ENCODE data around the gene ARHGAP15.

The ARHGAP15 gene

DNA sequence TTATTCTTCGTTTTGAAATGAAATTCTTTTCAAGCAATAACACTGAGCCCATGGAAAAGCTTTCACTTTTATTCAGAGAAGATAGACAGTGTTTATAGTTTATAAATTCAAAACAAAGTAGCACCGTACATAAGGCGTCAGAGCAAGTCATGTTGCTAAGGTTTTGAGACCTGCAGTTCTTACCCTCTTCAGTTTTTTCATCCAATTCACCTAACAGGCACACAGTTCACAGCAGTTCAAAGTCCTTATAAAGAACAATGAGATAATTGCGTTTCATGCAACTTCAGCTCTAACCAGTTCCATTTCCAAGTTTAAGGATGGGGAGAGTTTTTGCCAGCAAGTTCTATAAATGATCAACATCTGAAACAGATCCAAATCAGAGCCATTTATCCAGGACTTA lies 96.7 kb downstream of the ARHGAP15 start:
- no peak for DNase-seq (ENCODE audit: low read depth)

- DNase-seq (ENCODE audit: low read depth): no peak
Measured at GRCh38 chr2:143226714-143227541, 97.7 kb downstream of the ARHGAP15 start.

DNA sequence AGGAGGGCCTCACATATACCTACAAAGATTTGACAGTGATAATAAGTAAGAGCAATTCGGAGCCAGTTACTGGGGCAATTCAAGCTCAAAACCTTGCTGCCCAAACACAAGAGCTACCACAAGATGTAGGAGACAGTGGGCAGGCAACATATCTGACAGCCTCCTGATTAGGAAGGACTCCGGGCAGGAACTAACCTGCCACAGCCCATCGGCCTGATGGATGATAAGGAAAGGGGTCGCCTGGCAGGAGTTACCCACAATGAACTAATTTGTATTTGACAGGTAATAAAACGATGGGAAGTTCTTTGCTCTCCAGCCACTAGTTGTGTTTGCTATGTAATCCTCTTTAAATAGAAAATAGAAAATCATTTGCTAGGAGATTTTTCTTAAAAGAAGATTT lies 100.2 kb downstream of the ARHGAP15 start:
- no peak for DNase-seq (ENCODE audit: low read depth)

GRCh38 chr2:143229952-143230351 lies 100.7 kb downstream of the ARHGAP15 start:
- no peak for DNase-seq (ENCODE audit: low read depth)

DNA sequence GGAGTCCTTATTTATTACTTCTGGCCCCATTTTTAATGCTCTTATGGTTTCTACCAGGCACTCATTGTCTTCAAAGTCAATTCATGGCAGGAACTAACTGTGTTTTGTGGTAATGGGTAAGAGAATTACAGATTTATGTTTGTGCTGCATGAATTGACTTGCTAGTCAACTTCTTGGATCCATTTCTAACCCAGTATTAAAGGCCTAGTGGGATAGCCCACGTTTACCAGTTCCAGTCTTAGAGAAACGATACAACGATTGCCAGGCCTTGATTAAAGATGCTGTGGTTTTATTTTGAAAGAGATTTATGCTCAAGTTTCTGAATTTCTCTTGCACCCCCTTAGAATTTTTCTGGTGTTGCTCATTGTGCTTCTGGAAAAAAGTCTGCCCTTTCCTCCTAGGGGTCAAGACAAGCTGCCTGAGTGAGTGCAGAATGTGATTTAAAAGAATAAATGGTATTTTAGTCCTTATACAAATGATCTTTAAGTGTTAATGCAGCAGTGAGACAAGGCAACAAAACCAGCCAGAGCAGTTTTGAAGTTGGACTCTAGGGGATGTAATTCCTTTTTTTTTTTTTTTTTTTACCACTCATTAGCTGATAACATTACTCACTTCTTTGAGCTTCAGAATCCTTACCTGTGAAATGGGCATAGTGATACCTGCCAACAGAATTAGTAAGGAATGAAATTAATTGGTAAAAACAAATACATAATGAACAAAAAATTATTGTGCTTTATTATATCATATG lies 101.5 kb downstream of the ARHGAP15 start:
- no peak for DNase-seq (ENCODE audit: low read depth)

- peak; percentile 5 for DNase-seq (ENCODE audit: low read depth)
Measured at GRCh38 chr2:143231254-143231645, 102.0 kb downstream of the ARHGAP15 start.

GRCh38 chr2:143237146-143237777 lies 108.0 kb downstream of the ARHGAP15 start:
- no peak for DNase-seq (ENCODE audit: low read depth)

- no peak for DNase-seq (ENCODE audit: low read depth)
Measured at GRCh38 chr2:143241403-143242088, 112.3 kb downstream of the ARHGAP15 start.

- DNase-seq (ENCODE audit: low read depth): no peak
Measured at GRCh38 chr2:143246246-143246645, 117.0 kb downstream of the ARHGAP15 start.

- DNase-seq (ENCODE audit: low read depth): no peak
Measured at GRCh38 chr2:143246815-143247744, 117.9 kb downstream of the ARHGAP15 start.

GRCh38 chr2:143248631-143249030 lies 119.4 kb downstream of the ARHGAP15 start:
- no peak for DNase-seq (ENCODE audit: low read depth)

GRCh38 chr2:143251681-143252080 lies 122.5 kb downstream of the ARHGAP15 start:
- DNase-seq (ENCODE audit: low read depth): no peak

DNA sequence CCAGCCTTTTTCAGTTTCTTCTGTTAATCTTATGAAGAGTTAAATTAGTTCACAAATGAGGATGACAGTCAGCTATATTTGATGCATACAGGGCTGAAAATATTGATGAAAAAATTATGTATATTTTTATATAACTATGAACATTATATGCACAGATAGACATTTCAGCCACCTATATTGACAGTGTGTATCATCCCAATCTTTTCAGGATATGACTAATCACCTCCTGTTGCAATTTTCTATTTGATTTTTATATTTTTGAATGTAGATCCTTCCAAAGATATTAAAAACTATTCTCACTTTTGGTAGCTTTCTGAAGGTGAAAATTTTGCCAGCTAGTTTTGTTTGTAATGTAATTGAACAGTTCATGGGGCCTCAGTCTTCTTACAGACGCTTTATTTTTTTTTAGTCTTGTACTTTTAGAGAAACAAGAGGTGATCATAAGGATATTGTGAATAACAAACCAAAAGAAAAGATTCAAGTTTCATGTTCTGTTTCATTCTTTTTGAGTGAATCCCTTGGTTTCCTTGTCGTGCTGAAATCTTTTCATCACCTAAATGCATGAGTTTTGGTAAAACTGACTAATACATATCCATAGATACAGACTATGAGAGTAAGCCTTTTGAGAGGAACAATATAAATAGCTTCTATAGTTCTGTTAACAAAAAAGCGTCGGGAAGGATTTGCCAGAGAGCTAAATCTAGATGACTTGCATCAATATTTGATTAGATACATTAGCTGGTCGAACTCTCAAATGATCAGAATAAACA lies 123.1 kb downstream of the ARHGAP15 start:
- no peak for DNase-seq (ENCODE audit: low read depth)

DNA sequence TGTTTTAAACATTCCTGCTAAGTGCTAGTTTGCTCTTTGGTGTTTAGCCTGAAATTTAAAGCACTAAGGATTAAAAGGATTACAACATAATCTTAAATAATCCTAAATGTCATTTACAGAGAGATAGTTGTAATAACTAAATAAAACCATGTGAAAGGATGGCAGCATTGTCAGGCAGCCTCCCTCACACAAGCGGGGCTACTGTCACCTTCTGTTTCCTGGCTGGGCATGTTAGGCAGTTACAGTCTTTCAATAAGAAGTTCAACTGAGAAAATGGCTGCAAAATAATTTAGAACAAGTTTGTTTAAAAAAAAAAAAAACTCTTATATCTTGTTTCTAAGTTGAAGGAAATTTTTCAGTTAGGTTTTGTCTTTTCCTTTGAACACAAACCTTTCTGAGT lies 124.9 kb downstream of the ARHGAP15 start:
- no peak for DNase-seq (ENCODE audit: low read depth)

GRCh38 chr2:143255086-143255485 lies 125.9 kb downstream of the ARHGAP15 start:
- no peak for DNase-seq (ENCODE audit: low read depth)

DNA sequence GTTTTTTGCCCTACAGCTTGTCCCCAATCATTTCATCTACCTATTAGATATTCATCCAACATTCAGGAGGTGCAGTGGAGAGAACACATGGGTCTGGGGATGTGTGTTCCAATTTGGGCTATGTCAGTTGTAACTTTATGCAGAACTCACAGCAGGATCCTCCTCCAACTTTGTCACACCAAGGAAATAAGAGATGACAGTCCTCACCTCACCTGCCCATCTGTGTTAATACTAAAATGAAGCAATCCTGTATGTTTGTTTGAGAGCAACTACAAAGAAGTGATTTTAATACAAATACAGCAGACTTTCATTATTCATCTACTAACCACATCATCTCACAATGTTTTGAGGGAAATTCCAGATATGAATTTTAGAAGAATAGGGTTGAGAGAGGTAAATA lies 126.7 kb downstream of the ARHGAP15 start:
- DNase-seq (ENCODE audit: low read depth): no peak

- DNase-seq (ENCODE audit: low read depth): no peak
Measured at GRCh38 chr2:143258126-143258892, 129.1 kb downstream of the ARHGAP15 start.

DNA sequence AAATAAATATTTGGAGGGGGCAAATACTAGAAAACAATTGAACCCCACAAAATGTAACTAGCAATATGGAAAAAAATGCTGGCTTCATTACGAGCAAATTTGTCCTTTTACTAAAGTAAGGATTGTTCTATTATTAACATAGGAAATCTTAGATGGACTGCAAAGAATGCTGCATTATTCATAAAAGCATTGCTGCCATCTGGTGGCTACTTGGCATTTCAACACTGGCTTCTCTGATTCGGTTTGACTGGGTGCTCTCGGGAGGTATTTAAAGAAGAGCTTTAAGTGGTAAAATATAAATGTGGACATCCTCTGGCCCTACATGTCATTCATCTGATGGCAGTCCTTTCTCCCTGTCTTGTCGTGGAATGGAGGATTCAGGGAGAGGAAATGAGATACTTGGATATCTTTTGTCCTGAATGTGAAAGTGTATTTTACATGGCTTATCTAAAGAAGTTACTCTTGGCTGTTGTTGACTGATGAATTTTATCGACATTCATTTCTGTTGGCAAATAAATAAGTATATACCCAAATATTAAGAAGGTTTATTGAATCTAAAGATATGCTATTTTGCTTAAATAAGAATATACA lies 130.2 kb downstream of the ARHGAP15 start:
- DNase-seq (ENCODE audit: low read depth): peak; percentile 80

DNA sequence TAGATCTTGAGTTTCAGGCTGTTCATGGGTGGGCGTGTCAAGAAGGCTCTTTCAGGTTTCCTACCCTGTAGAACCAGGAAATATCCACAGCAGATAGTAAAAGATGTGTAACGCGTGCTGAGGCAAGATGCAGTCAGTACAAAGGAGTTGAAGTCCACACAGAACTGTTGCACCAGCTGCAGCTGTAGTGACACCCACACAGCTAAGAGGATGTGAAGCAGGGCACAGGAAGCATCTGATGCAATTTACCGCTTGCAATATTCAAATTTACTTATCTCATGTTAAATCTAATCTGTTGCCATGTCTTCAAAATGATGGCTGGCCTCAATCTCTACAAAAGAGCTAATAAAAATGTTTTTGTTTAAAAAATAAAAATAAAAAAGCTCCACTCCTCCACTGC lies 132.8 kb downstream of the ARHGAP15 start:
- no peak for DNase-seq (ENCODE audit: low read depth)

Data from ELR (cell line).